Neutrophil (primary cell): ENCODE data around the gene HNRNPL.

Experiments used
- H3K27ac ChIP-seq: fragments of 200-600 bp; sonication (generic); 2 replicates; pipeline ENCODE4 v1.5.1; 2016; ENCODE audit warnings: mild to moderate bottlenecking, moderate library complexity
- H3K27me3 ChIP-seq: fragments of 200-600 bp; sonication (generic); 2 replicates; pipeline ENCODE4 v1.6.0; 2016; ENCODE audit warnings: mild to moderate bottlenecking
- H3K36me3 ChIP-seq: fragments of 200-600 bp; sonication (generic); 2 replicates; pipeline ENCODE4 v1.5.1; 2017
- H3K4me1 ChIP-seq, 2 experiments: fragments of 200-600 bp in 1 of 2; sonication (generic) in 1 of 2; 1 replicate in 1 of 2; 2 replicates in 1 of 2; pipeline versions ENCODE4 v1.5.1 to v1.6.1; 2013 to 2016; ENCODE audit warnings: low read depth in 1 of 2, low read length in 1 of 2, mild to moderate bottlenecking in 1 of 2, moderate library complexity in 1 of 2; ENCODE audit not compliant: control insufficient read depth in 1 of 2, insufficient read depth in 1 of 2
- H3K4me3 ChIP-seq, 2 experiments: fragments of 200-600 bp in 1 of 2; sonication (generic) in 1 of 2; 1 replicate in 1 of 2; 2 replicates in 1 of 2; pipeline ENCODE4 v1.5.1; 2013 to 2016; ENCODE audit warnings: low read depth in 1 of 2, low read length in 1 of 2, mild to moderate bottlenecking in 1 of 2, moderate library complexity in 1 of 2
- H3K9me3 ChIP-seq: fragments of 200-600 bp; sonication (generic); 2 replicates; pipeline ENCODE4 v1.5.1; 2016
- CTCF ChIP-seq: fragments of 200-600 bp; sonication (generic); IDR thresholded peaks from 2 replicates; pipeline ENCODE4 v1.5.1; 2016; ENCODE audit warnings: antibody characterized with exemption

The HNRNPL gene

DNA sequence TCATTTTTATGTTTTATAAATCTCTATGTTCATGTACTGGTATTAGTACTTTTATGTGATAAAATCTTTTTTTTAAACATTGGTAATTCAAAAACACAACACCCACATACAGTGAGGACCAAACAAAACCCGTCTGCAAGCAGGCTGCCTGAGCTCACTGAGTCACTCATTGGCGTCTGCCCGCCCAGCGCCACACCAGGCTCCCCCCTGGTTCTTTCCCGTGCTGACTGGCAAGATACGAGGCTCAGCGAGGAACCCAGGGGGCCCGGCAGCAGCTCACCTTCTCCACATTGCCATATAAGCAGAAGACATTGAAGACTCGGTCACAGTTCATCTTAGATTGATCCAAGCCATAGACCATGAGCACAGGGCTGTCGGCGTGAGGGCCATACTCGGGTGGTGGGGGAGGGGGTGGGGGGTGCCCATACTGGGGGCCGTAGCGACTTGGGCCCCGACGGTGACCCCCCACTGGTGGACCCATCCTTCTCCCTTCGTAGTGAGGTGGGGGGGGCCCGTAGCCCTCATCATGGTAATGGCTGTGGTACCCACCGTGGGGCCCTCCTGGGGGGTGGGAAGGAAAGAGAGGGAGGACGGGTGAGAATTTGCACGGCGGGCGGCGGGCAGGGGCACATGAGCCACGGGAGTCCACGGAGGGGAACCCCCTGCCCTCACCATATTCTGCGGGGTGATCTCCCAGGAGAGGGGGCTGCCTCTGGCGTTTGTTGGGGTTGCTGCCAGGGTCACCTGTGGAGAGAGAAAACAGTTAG is 9.8 kb downstream of the HNRNPL start:
- H3K27ac ChIP-seq: no peak overlapping the region
- H3K27me3 ChIP-seq: no peaks in the 10 kb centered on the region

GRCh38 chr19:38838986-38839761 is 10.6 kb downstream of the HNRNPL start:
- Histone ChIP-seq H3K4me3 (no peak overlapping the region), H3K27me3 (no peaks in the 10 kb centered on the region), H3K36me3 (peaks cover 90% of the 10 kb centered on the region), H3K27ac (no peak overlapping the region), H3K9me3 (no peaks in the 10 kb centered on the region), H3K4me1 (no peaks in the 10 kb centered on the region)
- TF ChIP-seq CTCF: no peak

More for the DNA sequence above, 9.8 kb downstream of the HNRNPL start:
- Histone ChIP-seq H3K4me1 (no peaks in the 10 kb centered on the region), H3K36me3 (peaks cover 98% of the 10 kb centered on the region), H3K4me3 (no peak overlapping the region), H3K9me3 (no peaks in the 10 kb centered on the region)
- TF ChIP-seq CTCF: no peak

DNA sequence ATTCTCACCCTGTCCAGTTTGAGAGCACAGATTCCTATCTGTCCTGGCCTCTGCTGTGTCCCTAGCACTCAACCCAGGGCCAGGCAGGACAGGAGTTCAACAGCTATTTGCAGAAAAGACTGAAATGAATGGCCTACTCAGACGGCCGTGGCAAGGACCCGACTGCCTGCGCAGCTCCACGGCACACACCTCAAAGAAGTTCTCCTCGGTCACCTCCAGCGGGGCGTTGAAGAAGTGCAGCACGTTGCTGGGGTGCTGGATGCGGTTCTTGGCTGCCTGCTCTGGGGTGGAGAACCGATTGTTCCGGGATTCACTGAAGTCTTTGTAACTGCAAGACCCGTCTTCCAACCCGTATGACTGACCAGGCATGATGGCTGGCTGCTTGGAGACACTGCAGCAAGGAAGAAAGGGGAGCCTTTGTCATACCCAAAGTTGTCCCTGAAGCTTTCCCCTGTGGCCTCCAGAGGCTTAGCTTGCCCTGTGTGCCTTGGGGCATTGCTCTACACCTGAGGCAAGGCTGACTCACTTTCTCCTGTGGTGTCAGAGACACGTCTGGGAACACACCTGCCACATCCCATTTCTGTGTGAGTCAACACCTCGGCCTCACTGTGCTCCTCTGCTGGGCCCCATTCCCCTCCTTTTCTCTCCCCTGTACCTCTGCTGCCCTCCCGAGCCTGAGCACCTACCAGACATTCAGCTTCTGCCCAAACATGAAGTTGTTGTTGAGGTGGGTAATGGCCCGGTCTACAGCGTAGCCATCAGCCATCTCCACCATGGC is 11.4 kb downstream of the HNRNPL start:
- Histone ChIP-seq H3K27ac (no peak overlapping the region), H3K4me1 (no peaks in the 10 kb centered on the region)

DNA sequence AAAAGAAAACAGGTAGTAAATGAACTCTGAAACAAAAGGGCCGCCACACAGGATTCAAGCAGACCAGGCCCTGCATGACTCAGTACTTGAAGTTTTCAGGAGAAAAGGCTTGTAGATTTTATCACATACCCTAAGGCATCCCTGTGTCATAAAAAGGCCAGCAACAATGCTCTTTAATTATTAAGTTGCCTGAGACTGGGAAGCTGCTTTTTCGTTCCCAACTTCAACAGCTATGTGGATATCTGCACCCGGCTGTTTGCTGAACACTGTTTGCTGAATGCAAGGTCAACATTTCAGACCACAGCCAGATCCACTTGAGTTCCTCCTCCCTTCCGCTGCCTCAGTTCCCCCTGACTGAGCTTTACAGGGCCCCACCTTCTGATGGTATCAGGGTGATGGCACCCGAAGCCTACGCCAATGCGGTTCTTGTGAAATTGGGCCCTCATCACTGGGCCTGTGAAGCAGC is 12.1 kb downstream of the HNRNPL start:
- peaks cover 75% of the 10 kb centered on the region for H3K36me3 ChIP-seq
- H3K27ac ChIP-seq: no peak overlapping the region
- no peaks in the 10 kb centered on the region for H3K9me3 ChIP-seq
- no peaks in the 10 kb centered on the region for H3K4me1 ChIP-seq
- H3K4me3 ChIP-seq: no peak overlapping the region
- no peak for TF ChIP-seq CTCF
- no peaks in the 10 kb centered on the region for H3K27me3 ChIP-seq

More for the DNA sequence above, 11.4 kb downstream of the HNRNPL start:
- Histone ChIP-seq H3K9me3 (no peaks in the 10 kb centered on the region), H3K27me3 (no peaks in the 10 kb centered on the region), H3K4me3 (no peak overlapping the region), H3K36me3 (peaks cover 82% of the 10 kb centered on the region)
- no peak for TF ChIP-seq CTCF

- Histone ChIP-seq H3K4me1 (peaks cover 3% of the 10 kb centered on the region in 2 experiments), H3K36me3 (peaks cover 69% of the 10 kb centered on the region), H3K9me3 (no peaks in the 10 kb centered on the region), H3K27me3 (no peaks in the 10 kb centered on the region), H3K27ac (peak overlapping the region; percentile 29), H3K4me3 (no peak overlapping the region)
- TF ChIP-seq CTCF: no peak
Measured at GRCh38 chr19:38836983-38837626, 12.7 kb downstream of the HNRNPL start.
